Activated naive CD4-positive, alpha-beta T cell (primary cell): ENCODE results near the gene NMD3.
A peak's percentile ranks its signal among the peaks of the same experiment; 100 is the strongest.
"Not testable (repeated sequence)": the region's sequence is repeated elsewhere in the genome, so short reads cannot be mapped to it uniquely, and the experiment has no call there.

Source experiments
- DNase-seq, 4 experiments: peaks; one replicate each; lab custom pipeline; 2025; lab: John Stamatoyannopoulos, UW

The NMD3 gene

GRCh38 chr3:161220850-161221753 lies at the start of gene NMD3:
Gene NMD3, plus strand, starts transcription at chr3:161221311. Its CDS starts 703 bp downstream, at chr3:161222014.
- peak; percentile 76 to 82 (median 78) for DNase-seq

- DNase-seq: no peak
Measured at GRCh38 chr3:161171639-161172552, 49.2 kb upstream of the NMD3 start.

GRCh38 chr3:161175506-161175905 lies 45.6 kb upstream of the NMD3 start:
- no peak for DNase-seq

GRCh38 chr3:161177991-161178390 lies 43.1 kb upstream of the NMD3 start:
- no peak for DNase-seq

- not testable (repeated sequence) for DNase-seq
Measured at GRCh38 chr3:161181371-161181770, 39.7 kb upstream of the NMD3 start.

GRCh38 chr3:161187046-161187445 lies 34.1 kb upstream of the NMD3 start:
- no peak for DNase-seq

GRCh38 chr3:161197855-161198850 lies 23.0 kb upstream of the NMD3 start:
- no peak for DNase-seq

- DNase-seq: no peak
Measured at GRCh38 chr3:161199926-161200325, 21.2 kb upstream of the NMD3 start.

- no peak for DNase-seq
Measured at GRCh38 chr3:161203485-161204098, 17.5 kb upstream of the NMD3 start.

GRCh38 chr3:161208931-161209330 lies 12.2 kb upstream of the NMD3 start:
- no peak for DNase-seq

- no peak for DNase-seq
Measured at GRCh38 chr3:161212171-161212771, 8.8 kb upstream of the NMD3 start.

- no peak for DNase-seq
Measured at GRCh38 chr3:161212906-161213305, 8.2 kb upstream of the NMD3 start.

GRCh38 chr3:161213644-161214043 lies 7.5 kb upstream of the NMD3 start:
- DNase-seq: no peak

- no peak for DNase-seq
Measured at GRCh38 chr3:161215185-161215584, 5.9 kb upstream of the NMD3 start.

- DNase-seq: no peak
Measured at GRCh38 chr3:161217496-161217895, 3.6 kb upstream of the NMD3 start.

- no peak for DNase-seq
Measured at GRCh38 chr3:161219495-161219894, 1.6 kb upstream of the NMD3 start.

GRCh38 chr3:161221806-161222600 lies 892 bp downstream of the NMD3 start:
- no peak for DNase-seq

GRCh38 chr3:161222662-161223061 lies 1.6 kb downstream of the NMD3 start:
- DNase-seq: no peak

GRCh38 chr3:161224786-161225185 lies 3.7 kb downstream of the NMD3 start:
- no peak for DNase-seq
